GM12892 (cell line): Measurements from ENCODE around the gene PIK3R2.

Experiments used
- POLR2A ChIP-seq: IDR thresholded peaks from 2 replicates; pipeline ENCODE4 v1.6.1; 2011; ENCODE audit warnings: low read depth, low read length, control low read depth
- POLR2AphosphoS5 ChIP-seq: IDR thresholded peaks from 2 replicates; pipeline ENCODE4 v1.6.1; 2011; ENCODE audit warnings: low read depth, low read length, control low read depth
- TAF1 ChIP-seq: IDR thresholded peaks from 2 replicates; pipeline ENCODE4 v1.6.1; 2011; ENCODE audit warnings: low read depth, mild to moderate bottlenecking, control low read depth, low read length, borderline replicate concordance

GRCh38 chr19:18144361-18144760 lies 8.6 kb upstream of the PIK3R2 start:
- TF ChIP-seq POLR2AphosphoS5, result no peak
- TF ChIP-seq TAF1, result no peak
- no peak for TF ChIP-seq POLR2A
